GM23338 (cell line): Measurements from ENCODE around the gene ITGAL. TPM values are rescaled to one million over a fixed set of nuclear protein-coding genes. Genes with fewer than 3 reads are reported as not detected.

ENCODE experiments used
- ATAC-seq: fragments of 200-7000 bp; cut with Tn5 transposase; 3 replicates; pipeline ENCODE4 v1.9.1; 2020
- DNase-seq: peaks from one replicate; pipeline ENCODE4 v3.0.0-alpha.2; 2015; ENCODE audit warnings: low spot score
- H2AFZ ChIP-seq: fragments of 200-600 bp; sonication (generic); 2 replicates; pipeline ENCODE4 v1.8.0; 2016; ENCODE audit warnings: antibody characterized with exemption, mild to moderate bottlenecking, moderate library complexity
- H3F3A ChIP-seq: fragments of 200-600 bp; sonication (generic); replicated peaks from 2 replicates; pipeline ENCODE4 v1.8.0; 2017; ENCODE audit warnings: antibody characterized with exemption, mixed run types, low read depth
- H3K27ac ChIP-seq: fragments of 200-600 bp; sonication (generic); 2 replicates; pipeline ENCODE4 v1.6.1; 2016; ENCODE audit warnings: low read depth
- H3K27me3 ChIP-seq: fragments of 200-600 bp; sonication (generic); 2 replicates; pipeline ENCODE4 v1.8.0; 2016; ENCODE audit warnings: mild to moderate bottlenecking, mixed run types, moderate library complexity; ENCODE audit not compliant: insufficient read depth
- H3K36me3 ChIP-seq: fragments of 200-600 bp; sonication (generic); 2 replicates; pipeline ENCODE4 v1.8.0; 2016; ENCODE audit warnings: mild to moderate bottlenecking; ENCODE audit not compliant: insufficient read depth
- H3K4me1 ChIP-seq: fragments of 200-600 bp; sonication (generic); 2 replicates; pipeline ENCODE4 v1.8.0; 2016; ENCODE audit warnings: mild to moderate bottlenecking, moderate library complexity; ENCODE audit not compliant: insufficient read depth
- H3K4me2 ChIP-seq: fragments of 200-600 bp; sonication (generic); 2 replicates; pipeline ENCODE4 v1.7.1; 2017; ENCODE audit warnings: mixed run types
- H3K4me3 ChIP-seq: fragments of 200-600 bp; sonication (generic); 2 replicates; pipeline ENCODE4 v1.6.1; 2016; ENCODE audit warnings: mixed run types
- H3K79me2 ChIP-seq: fragments of 200-600 bp; sonication (generic); replicated peaks from 2 replicates; pipeline ENCODE4 v1.8.0; 2017; ENCODE audit warnings: mild to moderate bottlenecking; ENCODE audit not compliant: insufficient read depth
- H3K9me2 ChIP-seq: fragments of 200-600 bp; sonication (generic); 2 replicates; pipeline ENCODE4 v1.8.0; 2017; ENCODE audit not compliant: insufficient read depth
- H4K20me1 ChIP-seq: fragments of 200-600 bp; sonication (generic); replicated peaks from 2 replicates; pipeline ENCODE4 v1.8.0; 2017; ENCODE audit warnings: mild to moderate bottlenecking; ENCODE audit not compliant: insufficient read depth
- H3K27ac Mint-ChIP-seq: 2 replicates; pipeline ENCODE4 v1.8.0; 2020; ENCODE audit warnings: inconsistent platforms, mild to moderate bottlenecking, moderate library complexity, mixed read lengths
- H3K27me3 Mint-ChIP-seq: 3 replicates; pipeline ENCODE4 v1.8.0; 2022; ENCODE audit warnings: low read depth, mild to moderate bottlenecking, moderate library complexity, mixed read lengths, inconsistent platforms; ENCODE audit not compliant: insufficient read depth, poor library complexity
- H3K36me3 Mint-ChIP-seq: 3 replicates; pipeline ENCODE4 v1.8.0; 2021; ENCODE audit warnings: low read depth, mild to moderate bottlenecking, inconsistent platforms, moderate library complexity, mixed read lengths
- H3K4me1 Mint-ChIP-seq: 3 replicates; pipeline ENCODE4 v1.8.0; 2020; ENCODE audit warnings: mild to moderate bottlenecking, inconsistent platforms, mixed read lengths
- H3K4me3 Mint-ChIP-seq: 3 replicates; pipeline ENCODE4 v1.8.0; 2021; ENCODE audit warnings: moderate library complexity, mild to moderate bottlenecking, inconsistent platforms, mixed read lengths
- H3K9me3 Mint-ChIP-seq: 3 replicates; pipeline ENCODE4 v1.8.0; 2020; ENCODE audit warnings: moderate library complexity, mild to moderate bottlenecking, inconsistent platforms, mixed read lengths
- CREB1 ChIP-seq: fragments of 250-450 bp; sonication (Bioruptor Pico); IDR thresholded peaks from 2 replicates; pipeline ENCODE4 v1.5.0; 2020; ENCODE audit warnings: low read depth, mild to moderate bottlenecking, moderate library complexity
- CTCF ChIP-seq, 2 experiments: fragments of 200-600 bp in 1 of 2; sonication (generic) in 1 of 2; conservative IDR thresholded peaks; 2 replicates each; pipeline versions ENCODE4 v1.5.1 to v1.6.1; 2016 to 2017; ENCODE audit warnings: antibody characterized with exemption in 2 of 2, low read depth in 2 of 2, mild to moderate bottlenecking in 2 of 2, moderate library complexity in 1 of 2
- ETS1 ChIP-seq: IDR thresholded peaks from 2 replicates; pipeline ENCODE4 v1.6.1; 2016; ENCODE audit warnings: antibody characterized with exemption
- EZH2 ChIP-seq: fragments of 200-600 bp; sonication (generic); IDR thresholded peaks from one replicate; pipeline ENCODE4 v1.8.0; 2017; ENCODE audit warnings: antibody characterized with exemption, mild to moderate bottlenecking, low read depth; ENCODE audit not compliant: unreplicated experiment
- POLR2AphosphoS5 ChIP-seq: IDR thresholded peaks from 2 replicates; pipeline ENCODE4 v1.6.1; 2016; ENCODE audit warnings: antibody characterized with exemption, low read depth
- REST ChIP-seq: IDR thresholded peaks from one replicate; pipeline ENCODE4 v1.6.1; 2018; ENCODE audit warnings: antibody characterized with exemption; ENCODE audit not compliant: unreplicated experiment
- STAT1 ChIP-seq: IDR thresholded peaks from one replicate; pipeline ENCODE4 v1.6.1; 2016; ENCODE audit warnings: antibody characterized with exemption; ENCODE audit not compliant: unreplicated experiment
- ZNF114 ChIP-seq: fragments of 250-450 bp; sonication (Bioruptor Pico); IDR thresholded peaks from 2 replicates; pipeline ENCODE4 v1.5.0; 2020; ENCODE audit warnings: mild to moderate bottlenecking, moderate library complexity
- polyA plus RNA-seq: library from polyadenylated mRNA; unstranded; fragments of >200 nt; fragmentation: Nextera tagmentation; extraction: Ambion mirVana; gene quantifications from 2 replicates; pipeline ENCODE4 v1.2.1, GENCODE V29; 2016
- total RNA-seq: library from RNA; depleted of rRNA; stranded (reverse); fragments of >200 nt; shearing (Covaris generic); gene quantifications from 2 replicates; pipeline ENCODE4 v1.2.3, GENCODE V29; 2014

The ITGAL gene
- total and polyA plus RNA-seq, 2 experiments from 2014 or later, result 0.05 to 0.07 TPM

GRCh38 chr16:30445408-30446202, 26.9 kb upstream of the ITGAL start, which contains the start of gene SEPHS2:
TSS of gene SEPHS2 (minus strand) at chr16:30445874. CDS start at chr16:30445727, 147 bp downstream.
- peak within 1 kb of the TSS; percentile 57 for H2AFZ ChIP-seq
- peaks cover 13% of the 10 kb centered on the region for H3K27me3 Mint-ChIP-seq
- H3K4me2 ChIP-seq, result peak within 1 kb of the TSS; percentile 84
- no peaks in the 10 kb centered on the region for H3K36me3 ChIP-seq
- peaks cover 14% of the 10 kb centered on the region; the same call in 1 of the 2 replicates for H3K4me1 ChIP-seq
- H3K4me3 Mint-ChIP-seq, result peak within 1 kb of the TSS; percentile 77
- DNase-seq (peak; percentile 99), ATAC-seq (peak; percentile 92)
- peak within 1 kb of the TSS; percentile 74 for H3K27ac ChIP-seq
- H4K20me1 ChIP-seq, result peaks cover 8% of the 10 kb centered on the region
- peaks cover 7% of the 10 kb centered on the region for H3K9me2 ChIP-seq
- no peak for TF ChIP-seq EZH2
- peak; percentile 87 for TF ChIP-seq POLR2AphosphoS5
- 0 out of 2 replicates have a peak, but pooled peaks have one; percentile 11 for TF ChIP-seq ETS1
- no peak for TF ChIP-seq REST
- TF ChIP-seq CTCF (conservative IDR thresholded peaks at IDR 0.05; ENCODE audit: low read depth in 2 of 2), result peak; percentile 40 to 44
- TF ChIP-seq CREB1 (CRISPR knock-in tag), result peak; percentile 56
- peak; percentile 96; the same call in 1 of the 2 replicates for TF ChIP-seq ZNF114
- TF ChIP-seq STAT1, result no peak
- peak within 1 kb of the TSS; percentile 77 for H3K4me3 ChIP-seq
- no peaks in the 10 kb centered on the region for H3K27me3 ChIP-seq
- peaks cover 6% of the 10 kb centered on the region; the same call in 1 of the 2 replicates for H3F3A ChIP-seq
- peaks cover 26% of the 10 kb centered on the region for H3K36me3 Mint-ChIP-seq
- peaks cover 13% of the 10 kb centered on the region for H3K79me2 ChIP-seq
- H3K4me1 Mint-ChIP-seq, result peaks cover 25% of the 10 kb centered on the region
- peaks cover 19% of the 10 kb centered on the region; the same call in 2 of the 3 replicates for H3K9me3 Mint-ChIP-seq
- H3K27ac Mint-ChIP-seq, result peak within 1 kb of the TSS; percentile 88
